Measurements from ENCODE around the gene IARS1. TPM values are rescaled to one million over a fixed set of nuclear protein-coding genes. Genes with fewer than 3 reads are reported as not detected.

IARS1 gene
- total and polyA plus RNA-seq, 10 of the 15 experiments (the other 5 are each of a cell fraction or from before 2014, with no cell fraction given), result 71.0 to 227 (median 153) TPM

DNA sequence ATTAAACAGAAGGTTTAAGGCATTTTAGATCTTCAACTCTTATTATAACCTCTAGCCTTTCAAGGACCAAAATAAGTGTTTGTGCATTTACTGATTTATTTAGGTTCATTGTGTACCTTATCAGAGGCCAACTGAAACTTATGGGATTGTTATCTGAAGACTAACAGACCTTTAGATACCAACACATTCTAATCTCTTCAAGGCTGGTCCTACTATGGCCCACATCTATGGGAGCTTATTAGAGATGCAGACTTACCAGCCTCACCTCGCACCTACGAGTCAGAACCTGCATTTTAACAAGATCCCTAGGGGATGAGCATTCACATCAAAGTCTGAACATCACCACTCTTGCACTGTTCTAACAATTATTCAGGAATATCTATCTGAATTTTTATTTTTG is 1.9 kb downstream of the IARS1 start (continued):
- TF ChIP-seq CTCF (IDR thresholded peaks at IDR 0.05 in 2 of 3, conservative IDR thresholded peaks at IDR 0.05 in 1 of 3; ENCODE audit: control insufficient read depth in 2 of 3, extremely low read depth in 1 of 3, insufficient read depth in 1 of 3, low read depth in 3 of 3, low read length in 3 of 3) (no peak), TARDBP (IDR thresholded peaks at IDR 0.05; ENCODE audit: borderline replicate concordance) (no peak), HDAC2 (IDR thresholded peaks at IDR 0.05) (no peak), ZNF207 (IDR thresholded peaks at IDR 0.05; ENCODE audit: borderline replicate concordance) (no peak), YBX1 (IDR thresholded peaks at IDR 0.05) (no peak), POLR2A (IDR thresholded peaks at IDR 0.05; ENCODE audit: low read depth, low read length) (no peak), ZNF217 (IDR thresholded peaks at IDR 0.05) (no peak), ATF3 (IDR thresholded peaks at IDR 0.05; ENCODE audit: borderline replicate concordance, extremely low read depth, low read depth, low read length) (no peak), MYB (IDR thresholded peaks at IDR 0.05; ENCODE audit: borderline replicate concordance, low read depth, low read length) (no peak)

DNA sequence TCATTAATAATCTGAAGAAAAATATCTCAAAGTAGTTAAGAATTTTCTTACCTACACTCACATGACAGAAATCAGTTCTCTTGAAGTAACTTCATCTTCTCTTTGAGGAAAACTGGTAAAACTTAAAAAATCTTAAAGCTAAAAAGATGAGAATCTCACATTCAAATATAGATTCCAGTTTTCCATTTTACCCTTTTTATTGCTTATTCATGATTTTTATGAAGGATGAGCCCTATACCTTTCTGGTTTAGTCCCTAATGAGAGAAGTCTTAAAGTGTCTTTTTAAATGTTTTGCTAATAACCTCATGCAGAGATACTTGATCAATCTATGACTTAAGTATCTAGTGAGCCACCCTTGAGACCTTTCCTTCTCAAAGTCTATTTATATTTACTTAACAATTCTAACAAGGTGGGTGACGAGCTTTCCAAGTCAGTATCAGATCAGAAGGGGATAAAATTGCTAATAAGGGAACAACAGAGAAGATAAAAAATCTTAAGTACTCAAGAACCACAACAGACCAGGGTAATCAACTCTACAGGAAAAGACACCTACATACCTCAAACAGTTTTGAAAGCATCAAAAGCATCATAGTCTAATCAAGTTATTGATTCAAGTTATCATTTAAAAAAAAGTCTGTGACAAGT is 2.6 kb downstream of the IARS1 start:
- in situ Hi-C loops (cut with MboI) (no loop called here), intact Hi-C loops (cut with micrococcal nuclease; ENCODE audit: unreplicated experiment) (no loop called here)
- Histone ChIP-seq H2AFZ (ENCODE audit: control insufficient read depth, low read depth, low read length) (no peak overlapping the region), H3K4me2 (ENCODE audit: control insufficient read depth, insufficient read depth) (peak overlapping the region; percentile 97), H4K20me1 (ENCODE audit: control insufficient read depth, insufficient read depth) (no peaks in the 10 kb centered on the region), H3K9me3 (replicated peaks; ENCODE audit: control insufficient read depth, insufficient read depth, low read length) (no peaks in the 10 kb centered on the region), H3K36me3 (ENCODE audit: control insufficient read depth in 2 of 2, insufficient read depth in 2 of 2, low read length in 1 of 2) (peaks cover 0 to 11% of the 10 kb centered on the region in 2 experiments; a peak in 3 of 4 replicates), H3K27ac (ENCODE audit: control insufficient read depth, insufficient read depth) (no peak overlapping the region), H3K9ac (ENCODE audit: control insufficient read depth, insufficient read depth, low read length) (no peak overlapping the region), H3K79me2 (ENCODE audit: control insufficient read depth, insufficient read depth, low read length) (peaks cover 71% of the 10 kb centered on the region), H3K27me3 (replicated peaks in 1 of 2; ENCODE audit: control insufficient read depth in 2 of 2, insufficient read depth in 2 of 2, low read length in 1 of 2) (no peaks in the 10 kb centered on the region), H3K4me1 (ENCODE audit: control insufficient read depth, insufficient read depth, low read length) (peaks cover 14% of the 10 kb centered on the region), H3K4me3 (peak overlapping the region; percentile 81)
- DNase-seq (ENCODE audit: low read depth, low spot score) (no peak), ATAC-seq (no peak), FAIRE-seq (no peak)
- RAD21 ChIA-PET (ENCODE audit: unreplicated experiment), result interaction anchor here (2.1 kb wide), 1 partner anchor 151 kb away, joined by 9 read pairs; no protein-coding TSS in a partner anchor
- POLR2A ChIA-PET, result interaction anchor here (0.6 to 3.4 kb wide), 5 partner anchors 15 to 176 kb away, joined by 3 to 9 read pairs (median 4); partner anchors contain the start of genes CENPP, NOL8 and SPTLC1
- SMC1A ChIA-PET (ENCODE audit: uncharacterized antibody, unreplicated experiment), result interaction anchor here (0.8 to 1.6 kb wide), 4 partner anchors 8 to 380 kb away, joined by 3 to 5 read pairs (median 4); partner anchors contain the start of gene IPPK
- CTCF ChIA-PET, result interaction anchor here (1.4 to 3.3 kb wide), 3 partner anchors 9 to 151 kb away, joined by 5 to 16 read pairs (median 9); no protein-coding TSS in a partner anchor
- no TSS peak for BruUV-seq (replicated peaks)
- 95% methylated on average over 1 of the region's 1 CpG for WGBS (ENCODE audit: insufficient coverage, insufficient replicate concordance, low lambda C conversion rate, missing lambda C conversion rate)
- no peak for TF ChIP-seq SMC3 (IDR thresholded peaks at IDR 0.05; ENCODE audit: borderline replicate concordance, low read length)
- TF ChIP-seq HDAC6 (IDR thresholded peaks at IDR 0.05; ENCODE audit: unreplicated experiment), result no peak
- TF ChIP-seq, protein P1, sequence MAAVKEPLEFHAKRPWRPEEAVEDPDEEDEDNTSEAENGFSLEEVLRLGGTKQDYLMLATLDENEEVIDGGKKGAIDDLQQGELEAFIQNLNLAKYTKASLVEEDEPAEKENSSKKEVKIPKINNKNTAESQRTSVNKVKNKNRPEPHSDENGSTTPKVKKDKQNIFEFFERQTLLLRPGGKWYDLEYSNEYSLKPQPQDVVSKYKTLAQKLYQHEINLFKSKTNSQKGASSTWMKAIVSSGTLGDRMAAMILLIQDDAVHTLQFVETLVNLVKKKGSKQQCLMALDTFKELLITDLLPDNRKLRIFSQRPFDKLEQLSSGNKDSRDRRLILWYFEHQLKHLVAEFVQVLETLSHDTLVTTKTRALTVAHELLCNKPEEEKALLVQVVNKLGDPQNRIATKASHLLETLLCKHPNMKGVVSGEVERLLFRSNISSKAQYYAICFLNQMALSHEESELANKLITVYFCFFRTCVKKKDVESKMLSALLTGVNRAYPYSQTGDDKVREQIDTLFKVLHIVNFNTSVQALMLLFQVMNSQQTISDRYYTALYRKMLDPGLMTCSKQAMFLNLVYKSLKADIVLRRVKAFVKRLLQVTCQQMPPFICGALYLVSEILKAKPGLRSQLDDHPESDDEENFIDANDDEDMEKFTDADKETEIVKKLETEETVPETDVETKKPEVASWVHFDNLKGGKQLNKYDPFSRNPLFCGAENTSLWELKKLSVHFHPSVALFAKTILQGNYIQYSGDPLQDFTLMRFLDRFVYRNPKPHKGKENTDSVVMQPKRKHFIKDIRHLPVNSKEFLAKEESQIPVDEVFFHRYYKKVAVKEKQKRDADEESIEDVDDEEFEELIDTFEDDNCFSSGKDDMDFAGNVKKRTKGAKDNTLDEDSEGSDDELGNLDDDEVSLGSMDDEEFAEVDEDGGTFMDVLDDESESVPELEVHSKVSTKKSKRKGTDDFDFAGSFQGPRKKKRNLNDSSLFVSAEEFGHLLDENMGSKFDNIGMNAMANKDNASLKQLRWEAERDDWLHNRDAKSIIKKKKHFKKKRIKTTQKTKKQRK (IDR thresholded peaks at IDR 0.05; ENCODE audit: low read depth, low read length), result no peak
- no peak for TF ChIP-seq CHD4 (IDR thresholded peaks at IDR 0.05)
- TF ChIP-seq STAT1 (conservative IDR thresholded peaks at IDR 0.05), result no peak
- TF ChIP-seq RAD51 (IDR thresholded peaks at IDR 0.05), result no peak
- TF ChIP-seq IKZF1 (conservative IDR thresholded peaks at IDR 0.05), result no peak
